ENCODE measurements around the gene RASGEF1B.

RASGEF1B gene

GRCh38 chr4:81471588-81472280 lies at the start of gene RASGEF1B:
TSS of gene RASGEF1B (minus strand) at chr4:81471907. CDS start at chr4:81459508, 12,399 bp downstream.
- DNase-seq, result peak; percentile 87

GRCh38 chr4:81519856-81520255 lies 48.1 kb upstream of the RASGEF1B start:
- DNase-seq, result no peak

- DNase-seq, result no peak
Measured at GRCh38 chr4:81519427-81519773, 47.7 kb upstream of the RASGEF1B start.

- DNase-seq, result no peak
Measured at GRCh38 chr4:81518762-81519426, 47.2 kb upstream of the RASGEF1B start.

GRCh38 chr4:81516241-81516640 lies 44.5 kb upstream of the RASGEF1B start:
- DNase-seq, result no peak

- DNase-seq, result no peak
Measured at GRCh38 chr4:81512757-81513501, 41.2 kb upstream of the RASGEF1B start.

- no peak for DNase-seq
Measured at GRCh38 chr4:81512001-81512756, 40.5 kb upstream of the RASGEF1B start.

- DNase-seq, result no peak
Measured at GRCh38 chr4:81510643-81511178, 39.0 kb upstream of the RASGEF1B start.

- DNase-seq, result no peak
Measured at GRCh38 chr4:81509822-81510221, 38.1 kb upstream of the RASGEF1B start.

GRCh38 chr4:81509191-81509590 lies 37.5 kb upstream of the RASGEF1B start:
- DNase-seq, result no peak

- DNase-seq, result no peak
Measured at GRCh38 chr4:81508411-81509185, 36.9 kb upstream of the RASGEF1B start.

GRCh38 chr4:81507530-81507929 lies 35.8 kb upstream of the RASGEF1B start:
- no peak for DNase-seq

GRCh38 chr4:81506731-81507130 lies 35.0 kb upstream of the RASGEF1B start:
- DNase-seq, result no peak

- DNase-seq, result no peak
Measured at GRCh38 chr4:81505726-81506125, 34.0 kb upstream of the RASGEF1B start.

- DNase-seq, result no peak
Measured at GRCh38 chr4:81505004-81505598, 33.4 kb upstream of the RASGEF1B start.

- DNase-seq, result no peak
Measured at GRCh38 chr4:81504112-81505003, 32.7 kb upstream of the RASGEF1B start.

GRCh38 chr4:81503586-81503985 lies 31.9 kb upstream of the RASGEF1B start:
- DNase-seq, result no peak

- no peak for DNase-seq
Measured at GRCh38 chr4:81502564-81502963, 30.9 kb upstream of the RASGEF1B start.

GRCh38 chr4:81499840-81500239 lies 28.1 kb upstream of the RASGEF1B start:
- no peak for DNase-seq

GRCh38 chr4:81498551-81499099 lies 26.9 kb upstream of the RASGEF1B start:
- DNase-seq, result no peak
